Measurements from ENCODE around the gene ZNF8.

Gene ZNF8

DNA sequence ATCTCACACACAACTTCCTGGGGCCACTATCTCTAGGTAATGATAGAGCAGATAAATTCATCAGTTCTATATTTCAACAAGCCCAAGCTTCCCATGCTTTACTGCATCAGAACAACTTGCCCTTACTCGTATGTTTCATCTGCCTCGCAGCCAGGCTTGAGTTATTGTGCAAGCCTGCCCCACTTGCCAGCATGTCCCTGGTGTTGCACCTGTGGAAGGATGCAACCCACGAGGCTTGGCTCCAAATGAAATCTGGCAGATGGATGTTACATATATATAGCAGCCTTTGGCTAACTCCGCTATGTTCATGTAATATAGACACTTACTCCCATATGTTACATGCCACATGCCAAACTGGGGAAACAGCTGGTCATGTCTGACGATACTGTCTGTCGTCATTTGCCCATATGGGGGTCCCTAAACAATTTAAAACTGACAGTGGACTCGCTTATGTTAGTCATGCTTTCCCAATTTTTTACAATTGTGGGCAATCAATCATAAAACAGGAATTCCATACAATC lies 32.6 kb downstream of the ZNF8 start:
- Histone ChIP-seq H3K36me3 (ENCODE audit: low read length) (peaks cover 40% of the 10 kb centered on the region), H2AFZ (ENCODE audit: low read depth, low read length, severe bottlenecking) (no peak overlapping the region), H3F3A (ENCODE audit: insufficient read depth) (no peaks in the 10 kb centered on the region), H3K9me2 (replicated peaks; ENCODE audit: insufficient read depth, low read length) (no peaks in the 10 kb centered on the region), H3K9ac (ENCODE audit: low read length) (no peak overlapping the region), H3K79me2 (ENCODE audit: insufficient read depth, low read length) (peaks cover 30% of the 10 kb centered on the region), H3K4me2 (ENCODE audit: low read depth, low read length, poor library complexity, severe bottlenecking) (no peak overlapping the region), H3K27ac (ENCODE audit: low read depth, low read length) (no peak overlapping the region), H3K9me3 (ENCODE audit: insufficient read depth, low read length) (no peaks in the 10 kb centered on the region), H3K4me3 (ENCODE audit: insufficient read depth, low read length, poor library complexity, severe bottlenecking) (no peak overlapping the region), H3K27me3 (ENCODE audit: low read length) (no peaks in the 10 kb centered on the region), H4K20me1 (ENCODE audit: low read depth, low read length) (peaks cover 2% of the 10 kb centered on the region; the same call in 1 of the 2 replicates)
- TF ChIP-seq, protein P1, sequence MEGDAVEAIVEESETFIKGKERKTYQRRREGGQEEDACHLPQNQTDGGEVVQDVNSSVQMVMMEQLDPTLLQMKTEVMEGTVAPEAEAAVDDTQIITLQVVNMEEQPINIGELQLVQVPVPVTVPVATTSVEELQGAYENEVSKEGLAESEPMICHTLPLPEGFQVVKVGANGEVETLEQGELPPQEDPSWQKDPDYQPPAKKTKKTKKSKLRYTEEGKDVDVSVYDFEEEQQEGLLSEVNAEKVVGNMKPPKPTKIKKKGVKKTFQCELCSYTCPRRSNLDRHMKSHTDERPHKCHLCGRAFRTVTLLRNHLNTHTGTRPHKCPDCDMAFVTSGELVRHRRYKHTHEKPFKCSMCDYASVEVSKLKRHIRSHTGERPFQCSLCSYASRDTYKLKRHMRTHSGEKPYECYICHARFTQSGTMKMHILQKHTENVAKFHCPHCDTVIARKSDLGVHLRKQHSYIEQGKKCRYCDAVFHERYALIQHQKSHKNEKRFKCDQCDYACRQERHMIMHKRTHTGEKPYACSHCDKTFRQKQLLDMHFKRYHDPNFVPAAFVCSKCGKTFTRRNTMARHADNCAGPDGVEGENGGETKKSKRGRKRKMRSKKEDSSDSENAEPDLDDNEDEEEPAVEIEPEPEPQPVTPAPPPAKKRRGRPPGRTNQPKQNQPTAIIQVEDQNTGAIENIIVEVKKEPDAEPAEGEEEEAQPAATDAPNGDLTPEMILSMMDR (IDR thresholded peaks at IDR 0.05; ENCODE audit: insufficient read depth, low read length, poor library complexity, severe bottlenecking): no peak
- TF ChIP-seq EZH2phosphoT487 (conservative IDR thresholded peaks at IDR 0.05; ENCODE audit: low read length): no peak

- TF ChIP-seq, protein P1 (IDR thresholded peaks at IDR 0.05; ENCODE audit: insufficient read depth, low read length, poor library complexity, severe bottlenecking): no peak
- TF ChIP-seq EZH2phosphoT487 (conservative IDR thresholded peaks at IDR 0.05; ENCODE audit: low read length): no peak
- no peak overlapping the region for H3K9ac ChIP-seq (ENCODE audit: low read length)
- H3K9me3 ChIP-seq (ENCODE audit: insufficient read depth, low read length): no peaks in the 10 kb centered on the region
- no peaks in the 10 kb centered on the region; the same call in 1 of the 2 replicates for H4K20me1 ChIP-seq (ENCODE audit: low read depth, low read length)
- 0 out of 2 replicates have a peak, but pooled peaks cover 4% of the 10 kb centered on the region for H3F3A ChIP-seq (ENCODE audit: insufficient read depth)
- 0 out of 2 replicates have a peak, but pooled peaks cover 10% of the 10 kb centered on the region for H3K79me2 ChIP-seq (ENCODE audit: insufficient read depth, low read length)
- no peak overlapping the region for H2AFZ ChIP-seq (ENCODE audit: low read depth, low read length, severe bottlenecking)
- H3K4me2 ChIP-seq (ENCODE audit: low read depth, low read length, poor library complexity, severe bottlenecking): no peak overlapping the region
- no peak overlapping the region for H3K4me3 ChIP-seq (ENCODE audit: insufficient read depth, low read length, poor library complexity, severe bottlenecking)
- H3K27me3 ChIP-seq (ENCODE audit: low read length): no peaks in the 10 kb centered on the region
- H3K27ac ChIP-seq (ENCODE audit: low read depth, low read length): no peak overlapping the region
- H3K36me3 ChIP-seq (ENCODE audit: low read length): peaks cover 18% of the 10 kb centered on the region
- H3K9me2 ChIP-seq (replicated peaks; ENCODE audit: insufficient read depth, low read length): no peaks in the 10 kb centered on the region
Observed at GRCh38 chr19:58315580-58315979, 36.8 kb downstream of the ZNF8 start.

DNA sequence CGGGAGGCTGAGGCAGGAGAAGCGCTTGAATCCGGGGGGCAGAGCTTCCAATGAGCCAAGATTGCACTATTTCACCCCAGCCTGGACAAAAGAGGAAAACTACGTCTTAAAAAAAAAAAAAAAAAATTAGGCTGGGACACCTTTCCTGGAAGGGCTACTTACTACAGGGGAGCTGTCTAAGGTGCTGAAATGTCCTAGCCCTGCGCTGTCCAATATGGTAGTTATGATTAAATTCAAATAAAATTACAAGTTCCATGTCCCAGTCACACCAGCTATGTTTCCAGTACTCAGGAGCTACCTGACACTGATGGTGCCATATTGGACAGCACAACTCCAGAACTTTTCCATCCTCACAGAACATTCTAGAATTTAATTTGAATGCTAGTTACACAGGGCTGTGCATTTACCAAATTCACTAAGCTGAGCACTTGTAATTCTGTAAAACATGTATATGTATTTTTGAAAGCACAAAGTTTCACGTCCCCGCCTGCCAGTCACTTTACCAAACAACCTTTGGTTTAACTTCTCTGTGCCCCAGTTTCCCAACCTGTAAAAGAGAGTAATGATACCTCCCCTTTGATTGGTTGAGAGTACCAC lies 38.8 kb downstream of the ZNF8 start:
- H3K4me3 ChIP-seq (ENCODE audit: insufficient read depth, low read length, poor library complexity, severe bottlenecking): no peak overlapping the region
- H3K9me3 ChIP-seq (ENCODE audit: insufficient read depth, low read length): no peaks in the 10 kb centered on the region
- 0 out of 2 replicates have a peak, but pooled peaks cover 4% of the 10 kb centered on the region for H3F3A ChIP-seq (ENCODE audit: insufficient read depth)

More for the DNA sequence above, 38.8 kb downstream of the ZNF8 start:
- TF ChIP-seq EZH2phosphoT487 (conservative IDR thresholded peaks at IDR 0.05; ENCODE audit: low read length): no peak
- TF ChIP-seq, protein P1 (IDR thresholded peaks at IDR 0.05; ENCODE audit: insufficient read depth, low read length, poor library complexity, severe bottlenecking): no peak
- Histone ChIP-seq H3K27me3 (ENCODE audit: low read length) (no peaks in the 10 kb centered on the region), H4K20me1 (ENCODE audit: low read depth, low read length) (no peaks in the 10 kb centered on the region), H3K79me2 (ENCODE audit: insufficient read depth, low read length) (no peaks in the 10 kb centered on the region), H3K36me3 (ENCODE audit: low read length) (peaks cover 8% of the 10 kb centered on the region), H3K9ac (ENCODE audit: low read length) (no peak overlapping the region), H3K9me2 (replicated peaks; ENCODE audit: insufficient read depth, low read length) (no peaks in the 10 kb centered on the region), H3K4me2 (ENCODE audit: low read depth, low read length, poor library complexity, severe bottlenecking) (no peak overlapping the region), H3K27ac (ENCODE audit: low read depth, low read length) (no peak overlapping the region), H2AFZ (ENCODE audit: low read depth, low read length, severe bottlenecking) (no peak overlapping the region)
